T-helper 1 cell treated with Interleukin-12 subunit alpha and Interleukin-12 subunit beta and Interleukin-4 antibody, amounts not matched to agents 30 μg/mL and 1 μg/mL, for 36 hours (primary cell): Measurements from ENCODE around the gene OR1J4.
"Not testable (repeated sequence)": the region's sequence is repeated elsewhere in the genome, so short reads cannot be mapped to it uniquely, and the experiment has no call there.

Experiments used
- H3K27ac Mint-ChIP-seq: one replicate; pipeline ENCODE4 v1.8.0; 2021; ENCODE audit warnings: mild to moderate bottlenecking, mixed read lengths
- H3K27me3 Mint-ChIP-seq: one replicate; pipeline ENCODE4 v1.8.0; 2021; ENCODE audit warnings: low read depth, mixed read lengths
- H3K36me3 Mint-ChIP-seq: one replicate; pipeline ENCODE4 v1.8.0; 2021; ENCODE audit warnings: low read depth, mixed read lengths
- H3K4me1 Mint-ChIP-seq: one replicate; pipeline ENCODE4 v1.8.0; 2021; ENCODE audit warnings: low read depth, mixed read lengths
- H3K4me3 Mint-ChIP-seq: one replicate; pipeline ENCODE4 v1.8.0; 2021; ENCODE audit warnings: mild to moderate bottlenecking, moderate library complexity, mixed read lengths
- H3K9me3 Mint-ChIP-seq: one replicate; pipeline ENCODE4 v1.8.0; 2021; ENCODE audit warnings: mixed read lengths

Gene OR1J4

DNA sequence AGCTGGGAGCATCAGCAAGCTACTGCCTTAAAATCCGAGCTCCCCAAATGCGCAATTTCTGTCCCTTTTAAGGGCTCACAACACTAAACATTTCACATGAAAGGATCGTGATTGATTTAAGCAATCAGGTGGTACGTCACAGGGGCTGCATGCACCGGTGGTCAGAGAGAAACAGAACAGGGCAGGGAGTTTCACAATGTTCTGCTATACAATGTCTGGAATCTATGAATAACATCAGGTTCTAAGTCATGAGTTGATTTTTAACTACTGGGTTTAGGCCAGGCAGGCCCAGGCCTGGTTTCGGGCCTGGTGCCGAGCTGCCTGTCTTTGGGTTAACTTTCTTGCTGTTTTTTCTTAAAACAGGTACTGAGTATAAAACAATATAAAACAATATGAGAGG lies 18.1 kb downstream of the OR1J4 start:
- not testable (repeated sequence) for H3K27ac Mint-ChIP-seq, H3K36me3 Mint-ChIP-seq, H3K4me1 Mint-ChIP-seq, H3K4me3 Mint-ChIP-seq, H3K9me3 Mint-ChIP-seq, H3K27me3 Mint-ChIP-seq

DNA sequence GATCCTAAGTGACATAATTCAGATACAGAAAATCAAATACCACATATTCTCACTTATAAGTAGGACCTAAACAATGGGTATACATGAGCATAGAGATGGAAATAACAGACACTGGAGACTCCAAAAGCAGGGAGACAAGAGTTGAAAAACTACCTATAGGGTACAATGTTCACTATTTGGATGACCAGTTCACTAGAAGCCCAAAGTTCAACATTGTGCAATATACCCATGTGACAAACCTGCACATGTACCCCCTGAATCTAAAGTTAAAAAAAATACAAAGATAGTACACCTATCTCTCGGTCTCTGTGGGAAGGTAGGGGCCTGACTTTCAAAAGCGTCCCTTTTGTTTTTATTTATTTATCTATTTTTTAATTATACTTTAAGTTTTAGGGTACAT lies 19.8 kb downstream of the OR1J4 start:
- Mint-ChIP-seq H3K27ac (no peak overlapping the region), H3K9me3 (peaks cover 6% of the 10 kb centered on the region), H3K27me3 (no peaks in the 10 kb centered on the region), H3K4me1 (no peaks in the 10 kb centered on the region), H3K36me3 (no peaks in the 10 kb centered on the region), H3K4me3 (no peak overlapping the region)

DNA sequence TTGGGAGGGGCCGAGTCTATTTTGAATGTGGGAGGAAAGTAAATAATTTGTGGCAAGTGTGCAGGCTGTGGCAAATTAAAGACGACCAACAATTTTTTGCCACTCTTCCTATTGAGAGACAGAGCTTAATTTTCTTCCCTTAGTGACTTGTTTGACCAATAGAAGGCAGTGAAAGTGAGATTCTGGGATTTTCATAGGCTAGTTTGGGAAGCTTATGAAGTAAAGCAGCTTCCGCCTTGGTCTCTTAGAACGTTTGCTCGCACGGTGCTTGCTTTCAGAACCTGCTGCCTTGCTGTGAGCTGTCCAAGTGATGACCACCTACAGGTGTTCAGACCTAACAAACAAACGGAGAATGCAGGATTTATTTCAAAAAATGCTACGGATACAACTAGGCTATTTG lies 27.3 kb downstream of the OR1J4 start:
- H3K27me3 Mint-ChIP-seq = peaks cover 3% of the 10 kb centered on the region
- H3K36me3 Mint-ChIP-seq = no peaks in the 10 kb centered on the region
- no peak overlapping the region for H3K27ac Mint-ChIP-seq
- H3K9me3 Mint-ChIP-seq = no peaks in the 10 kb centered on the region
- no peak overlapping the region for H3K4me3 Mint-ChIP-seq
- H3K4me1 Mint-ChIP-seq = no peaks in the 10 kb centered on the region

DNA sequence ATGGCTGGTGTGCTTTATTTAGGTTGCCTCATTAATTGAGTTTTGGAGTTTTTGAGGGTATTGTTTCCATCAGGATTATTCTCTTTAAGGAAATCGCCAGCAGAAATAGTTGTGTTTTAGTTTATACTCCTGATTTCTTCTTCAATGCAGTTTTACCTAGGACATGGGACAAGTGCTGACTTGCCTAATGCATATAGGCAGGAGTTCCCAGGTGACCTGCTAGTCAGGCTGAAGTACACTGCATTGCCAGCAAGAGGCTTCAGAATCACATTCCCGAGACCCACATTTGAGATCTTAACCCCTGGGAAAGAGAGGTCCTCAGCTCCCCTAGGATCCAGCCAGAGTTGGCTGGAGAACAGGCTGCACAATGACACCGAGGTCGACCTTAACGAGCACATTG lies 32.4 kb downstream of the OR1J4 start:
- Mint-ChIP-seq H3K36me3 (no peaks in the 10 kb centered on the region), H3K27ac (no peak overlapping the region), H3K9me3 (no peaks in the 10 kb centered on the region), H3K27me3 (peaks cover 15% of the 10 kb centered on the region), H3K4me3 (no peak overlapping the region), H3K4me1 (no peaks in the 10 kb centered on the region)

DNA sequence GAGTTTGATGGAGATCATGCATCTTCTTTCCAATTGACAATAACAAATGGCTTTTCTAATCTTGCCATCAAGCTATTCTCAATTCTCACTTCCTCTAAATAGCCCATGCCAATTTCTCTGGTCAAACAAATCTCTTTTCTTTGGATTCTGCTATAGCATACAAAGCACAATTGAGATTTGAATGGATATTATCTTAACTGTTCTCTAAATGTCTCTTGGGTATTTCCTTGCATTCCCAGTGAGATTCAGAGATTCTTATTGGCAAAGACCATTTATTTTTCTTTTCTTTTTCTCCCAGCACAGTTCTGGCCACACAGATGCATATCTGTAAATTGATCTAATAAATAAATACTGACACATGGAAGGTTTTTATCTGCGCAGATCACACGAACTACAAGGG lies 33.9 kb downstream of the OR1J4 start, which contains the start of gene OR1N2:
OR1N2 (plus strand) TSS at position 301 of the 400 bp plus-strand sequence. CDS start 100 bp downstream, outside the sequence.
- peaks cover 11% of the 10 kb centered on the region for H3K27me3 Mint-ChIP-seq
- no peaks in the 10 kb centered on the region for H3K9me3 Mint-ChIP-seq
- no peaks in the 10 kb centered on the region for H3K36me3 Mint-ChIP-seq
- no peaks in the 10 kb centered on the region for H3K4me1 Mint-ChIP-seq
- no peak within 1 kb of the TSS for H3K27ac Mint-ChIP-seq
- H3K4me3 Mint-ChIP-seq = no peak within 1 kb of the TSS

DNA sequence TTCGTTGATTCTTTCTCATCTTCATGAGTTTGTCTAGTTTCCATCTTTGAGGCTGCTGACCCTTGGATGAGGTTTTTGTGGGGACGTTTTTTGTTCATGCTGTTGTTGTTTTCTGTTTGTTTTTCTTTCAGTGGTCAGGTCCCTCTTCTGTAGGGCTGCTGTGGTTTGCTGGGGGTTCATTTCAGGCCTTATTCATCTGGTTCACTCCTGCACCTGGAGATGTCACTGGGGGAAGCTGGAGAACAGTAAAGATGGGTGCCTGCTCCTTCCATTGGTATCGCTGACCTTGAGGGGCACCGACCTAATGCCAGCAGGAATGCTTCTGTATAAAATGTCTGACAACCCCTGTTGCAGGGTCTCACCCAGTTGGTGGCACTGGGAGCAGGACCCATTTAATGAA lies 42.5 kb downstream of the OR1J4 start:
- Mint-ChIP-seq H3K9me3 (peaks cover 24% of the 10 kb centered on the region), H3K36me3 (no peaks in the 10 kb centered on the region), H3K4me1 (peaks cover 8% of the 10 kb centered on the region), H3K27me3 (peaks cover 8% of the 10 kb centered on the region), H3K27ac (no peak overlapping the region), H3K4me3 (no peak overlapping the region)

DNA sequence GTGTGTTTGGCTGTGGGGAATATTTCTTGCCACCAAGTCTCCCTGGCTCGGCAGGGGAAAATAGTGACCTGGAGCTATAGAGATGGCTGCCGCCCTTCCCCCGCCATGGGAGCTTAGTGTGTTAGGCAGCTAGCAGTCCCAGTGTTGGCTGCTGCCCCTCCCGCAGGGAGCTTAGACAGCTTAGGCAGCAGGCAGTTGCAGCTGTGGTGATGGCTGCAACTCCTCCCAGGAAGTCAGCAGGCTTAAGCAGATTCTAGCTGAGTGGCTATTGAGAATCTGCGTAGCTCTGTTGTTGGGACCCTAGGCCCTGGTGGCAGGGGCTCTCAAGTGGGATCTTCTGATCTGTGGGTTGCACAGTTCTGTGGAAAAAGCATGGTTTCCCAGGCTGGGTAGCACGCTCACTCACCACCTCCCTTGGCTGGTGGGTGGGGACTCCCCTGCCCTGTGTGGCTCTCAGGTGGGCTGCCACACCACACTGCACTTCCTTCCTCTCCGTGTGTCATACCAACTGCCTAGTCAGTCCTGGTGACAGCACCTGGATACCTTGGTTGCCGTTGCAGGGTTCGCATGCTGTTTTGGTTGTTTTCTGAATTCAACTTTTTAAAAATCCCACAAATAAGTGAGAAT lies 43.3 kb downstream of the OR1J4 start:
- no peak overlapping the region for H3K27ac Mint-ChIP-seq
- H3K27me3 Mint-ChIP-seq = peaks cover 8% of the 10 kb centered on the region
- H3K36me3 Mint-ChIP-seq = no peaks in the 10 kb centered on the region
- H3K4me3 Mint-ChIP-seq = no peak overlapping the region
- H3K4me1 Mint-ChIP-seq = peaks cover 8% of the 10 kb centered on the region
- peaks cover 24% of the 10 kb centered on the region for H3K9me3 Mint-ChIP-seq

DNA sequence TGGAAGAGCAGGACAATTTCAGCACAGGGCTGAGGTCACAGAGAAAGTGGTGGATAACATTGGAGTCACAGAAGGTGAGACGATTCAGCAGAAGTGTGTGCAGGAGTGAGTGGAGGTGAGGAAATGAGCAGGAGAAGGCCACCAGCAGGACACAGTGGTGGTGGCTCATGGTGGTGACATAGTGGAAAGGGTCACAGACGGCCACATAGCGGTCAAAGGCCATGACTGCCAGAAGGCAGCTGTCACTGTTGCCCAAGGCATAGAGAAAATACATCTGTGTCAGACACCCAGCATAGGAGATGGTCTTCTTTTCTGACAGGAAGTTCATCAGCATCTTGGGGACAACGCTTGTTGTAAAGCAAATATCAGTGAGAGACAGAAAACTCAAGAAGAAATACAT lies 49.0 kb downstream of the OR1J4 start:
- no peaks in the 10 kb centered on the region for H3K27me3 Mint-ChIP-seq
- peaks cover 2% of the 10 kb centered on the region for H3K4me1 Mint-ChIP-seq
- peaks cover 8% of the 10 kb centered on the region for H3K9me3 Mint-ChIP-seq
- no peak overlapping the region for H3K27ac Mint-ChIP-seq
- no peaks in the 10 kb centered on the region for H3K36me3 Mint-ChIP-seq
- no peak overlapping the region for H3K4me3 Mint-ChIP-seq
